ENCODE results near the gene LAMA2.

LAMA2 gene

GRCh38 chr6:129476810-129477209, 593.9 kb downstream of the LAMA2 start:
- DNase-seq: no peak

GRCh38 chr6:129478379-129478778, 595.4 kb downstream of the LAMA2 start:
- no peak for DNase-seq

- no peak for DNase-seq
These were observed 598.8 kb downstream of the LAMA2 start for GRCh38 chr6:129481706-129482105.

GRCh38 chr6:129485746-129486145, 602.8 kb downstream of the LAMA2 start:
- no peak for DNase-seq

GRCh38 chr6:129486327-129486726, 603.4 kb downstream of the LAMA2 start:
- no peak for DNase-seq

GRCh38 chr6:129488313-129488712, 605.4 kb downstream of the LAMA2 start:
- DNase-seq: no peak

- no peak for DNase-seq
These were observed 606.4 kb downstream of the LAMA2 start for GRCh38 chr6:129489215-129489765.

- DNase-seq: no peak
These were observed 607.8 kb downstream of the LAMA2 start for GRCh38 chr6:129490521-129491255.

GRCh38 chr6:129491436-129491835, 608.5 kb downstream of the LAMA2 start:
- no peak for DNase-seq

- no peak for DNase-seq
These were observed 609.3 kb downstream of the LAMA2 start for GRCh38 chr6:129492260-129492659.

- no peak for DNase-seq
These were observed 610.5 kb downstream of the LAMA2 start for GRCh38 chr6:129493354-129493902.

- DNase-seq: no peak
These were observed 611.2 kb downstream of the LAMA2 start for GRCh38 chr6:129494099-129494498.

GRCh38 chr6:129494586-129494985, 611.6 kb downstream of the LAMA2 start:
- DNase-seq: no peak

- no peak for DNase-seq
These were observed 612.7 kb downstream of the LAMA2 start for GRCh38 chr6:129495652-129496051.

GRCh38 chr6:129497481-129498441, 614.8 kb downstream of the LAMA2 start:
- DNase-seq: no peak

- no peak for DNase-seq
These were observed 615.6 kb downstream of the LAMA2 start for GRCh38 chr6:129498541-129498940.

- no peak for DNase-seq
These were observed 616.3 kb downstream of the LAMA2 start for GRCh38 chr6:129498950-129499842.

GRCh38 chr6:129499843-129500219, 616.9 kb downstream of the LAMA2 start:
- DNase-seq: no peak

- DNase-seq: no peak
These were observed 618.2 kb downstream of the LAMA2 start for GRCh38 chr6:129500958-129501739.

GRCh38 chr6:129501740-129502660, 619.1 kb downstream of the LAMA2 start:
- DNase-seq: no peak

Data from NCI-H1436 treated with DMSO at 0.1 percent for 48 hours (cell line).